Lower lobe of right lung (tissue), 2 donors: ENCODE data around the gene AIDA. TPM values are rescaled to one million over a fixed set of nuclear protein-coding genes. Genes with fewer than 3 reads are reported as not detected.
"Not testable (repeated sequence)": the region's sequence is repeated elsewhere in the genome, so short reads cannot be mapped to it uniquely, and the experiment has no call there.

Source experiments
- ATAC-seq, 2 donors: fragments of 200-7000 bp; cut with Tn5 transposase; one replicate each; pipeline ENCODE4 v1.9.1; 2020 to 2022; ENCODE audit warnings: mild to moderate bottlenecking in 2 of 2, moderate library complexity in 2 of 2
- DNase-seq: peaks from one replicate; pipeline ENCODE4 v3.0.0-alpha.2; 2020
- H3K27ac ChIP-seq: fragments of 200-600 bp; one replicate; pipeline ENCODE4 v1.8.0; 2022
- H3K27me3 ChIP-seq: fragments of 200-600 bp; one replicate; pipeline ENCODE4 v1.8.0; 2022; ENCODE audit warnings: low read depth
- H3K36me3 ChIP-seq: fragments of 200-600 bp; one replicate; pipeline ENCODE4 v1.8.0; 2022; ENCODE audit warnings: mild to moderate bottlenecking
- H3K4me1 ChIP-seq: fragments of 200-600 bp; one replicate; pipeline ENCODE4 v1.8.0; 2022
- H3K4me3 ChIP-seq: fragments of 200-600 bp; one replicate; pipeline ENCODE4 v1.8.0; 2022; ENCODE audit warnings: mild to moderate bottlenecking
- H3K9me3 ChIP-seq: fragments of 200-600 bp; one replicate; pipeline ENCODE4 v1.8.0; 2022
- intact Hi-C: fragments of 100-400 bp; cut with DNase I; formaldehyde crosslinking; loops from one replicate; pipeline ENCODE4 v1.11.0; 2022
- total RNA-seq: library from RNA; stranded (reverse); fragmentation: NEBNext Ultra II Directional; extraction: Animal tissue kit (Norgen Biotek cat#: 25700); gene quantifications from one replicate; pipeline ENCODE4 v1.2.1, GENCODE V29; 2021
- TF ChIP-seq, protein P1 (sequence below): fragments of 200-600 bp; IDR thresholded peaks from one replicate; pipeline ENCODE4 v1.8.0; 2022; ENCODE audit warnings: antibody characterized with exemption, mild to moderate bottlenecking
- donor health status: DM: no; HTN: yes; CAD: no; lungs with severe emphysema.

Gene AIDA
- total RNA-seq, 1 donor from 2014 or later, result 92.5 TPM

DNA sequence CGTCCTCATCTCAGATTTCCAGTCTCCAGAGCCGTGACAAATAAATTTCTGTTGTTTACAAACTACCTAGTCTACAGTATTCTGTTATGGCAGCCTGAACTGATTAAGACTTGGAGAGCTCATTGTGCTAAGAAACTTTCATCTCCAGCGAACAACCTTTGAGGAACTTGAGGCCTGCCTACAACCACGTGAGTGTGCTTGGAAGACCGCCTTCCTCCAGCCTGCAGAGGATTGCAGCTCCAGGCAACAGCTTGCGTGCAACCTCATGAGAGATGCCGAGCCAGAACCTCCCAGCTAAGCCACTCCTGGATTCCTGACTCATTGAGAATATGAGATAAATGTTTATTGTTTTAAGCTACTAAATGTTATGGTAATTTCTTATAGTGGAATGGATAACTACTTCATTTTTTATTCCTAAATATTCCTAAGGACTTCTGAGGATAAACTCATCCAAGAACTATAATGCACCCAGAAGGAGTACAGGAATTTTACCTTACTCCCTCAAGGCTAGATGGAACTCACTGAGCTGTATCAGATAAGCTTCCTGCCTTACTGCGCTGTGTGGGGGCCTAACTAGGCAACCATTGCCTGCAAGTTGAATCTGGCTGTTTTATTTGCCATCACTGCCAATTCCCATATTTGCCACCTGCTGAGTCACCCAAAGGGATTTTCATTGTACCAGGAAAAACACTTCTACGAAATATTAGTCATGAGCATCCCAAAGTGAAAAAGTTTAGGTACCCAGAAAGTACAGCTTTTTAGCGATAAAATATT lies 42.3 kb upstream of the AIDA start:
- H3K36me3 ChIP-seq, result no peaks in the 10 kb centered on the region
- intact Hi-C loops, result no loop called here
- ATAC-seq (peak; percentile 52 to 77), DNase-seq (peak; percentile 68)
- H3K27ac ChIP-seq, result no peak overlapping the region
- no peaks in the 10 kb centered on the region for H3K9me3 ChIP-seq
- no peaks in the 10 kb centered on the region for H3K4me1 ChIP-seq
- no peak overlapping the region for H3K4me3 ChIP-seq
- TF ChIP-seq, protein P1, sequence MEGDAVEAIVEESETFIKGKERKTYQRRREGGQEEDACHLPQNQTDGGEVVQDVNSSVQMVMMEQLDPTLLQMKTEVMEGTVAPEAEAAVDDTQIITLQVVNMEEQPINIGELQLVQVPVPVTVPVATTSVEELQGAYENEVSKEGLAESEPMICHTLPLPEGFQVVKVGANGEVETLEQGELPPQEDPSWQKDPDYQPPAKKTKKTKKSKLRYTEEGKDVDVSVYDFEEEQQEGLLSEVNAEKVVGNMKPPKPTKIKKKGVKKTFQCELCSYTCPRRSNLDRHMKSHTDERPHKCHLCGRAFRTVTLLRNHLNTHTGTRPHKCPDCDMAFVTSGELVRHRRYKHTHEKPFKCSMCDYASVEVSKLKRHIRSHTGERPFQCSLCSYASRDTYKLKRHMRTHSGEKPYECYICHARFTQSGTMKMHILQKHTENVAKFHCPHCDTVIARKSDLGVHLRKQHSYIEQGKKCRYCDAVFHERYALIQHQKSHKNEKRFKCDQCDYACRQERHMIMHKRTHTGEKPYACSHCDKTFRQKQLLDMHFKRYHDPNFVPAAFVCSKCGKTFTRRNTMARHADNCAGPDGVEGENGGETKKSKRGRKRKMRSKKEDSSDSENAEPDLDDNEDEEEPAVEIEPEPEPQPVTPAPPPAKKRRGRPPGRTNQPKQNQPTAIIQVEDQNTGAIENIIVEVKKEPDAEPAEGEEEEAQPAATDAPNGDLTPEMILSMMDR, result no peak
- no peaks in the 10 kb centered on the region for H3K27me3 ChIP-seq

DNA sequence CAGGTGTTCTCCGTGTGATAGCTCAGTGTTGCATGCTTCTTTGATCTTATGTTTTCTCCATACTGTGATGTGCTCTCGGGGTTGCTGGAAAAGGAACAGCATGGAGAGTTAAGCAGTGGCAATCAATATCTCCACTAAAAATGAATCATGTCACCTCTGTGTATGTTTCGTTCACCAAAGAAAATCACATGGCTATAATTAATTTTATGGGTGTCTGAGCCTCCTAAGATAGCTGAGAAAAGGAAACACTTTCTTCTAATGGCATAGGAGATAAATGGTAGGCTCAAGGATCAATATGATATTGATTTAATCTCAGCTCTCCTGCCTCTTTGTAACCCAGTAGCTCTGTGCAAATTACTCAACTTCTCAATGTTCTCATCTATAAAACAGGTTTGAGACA lies 39.0 kb upstream of the AIDA start:
- H3K27me3 ChIP-seq, result no peaks in the 10 kb centered on the region
- no peak overlapping the region for H3K27ac ChIP-seq
- H3K4me3 ChIP-seq, result no peak overlapping the region
- no peak for ATAC-seq
- intact Hi-C loops, result no loop called here
- H3K36me3 ChIP-seq, result no peaks in the 10 kb centered on the region
- H3K9me3 ChIP-seq, result no peaks in the 10 kb centered on the region
- TF ChIP-seq, protein P1, result no peak
- DNase-seq, result no peak
- H3K4me1 ChIP-seq, result no peaks in the 10 kb centered on the region

DNA sequence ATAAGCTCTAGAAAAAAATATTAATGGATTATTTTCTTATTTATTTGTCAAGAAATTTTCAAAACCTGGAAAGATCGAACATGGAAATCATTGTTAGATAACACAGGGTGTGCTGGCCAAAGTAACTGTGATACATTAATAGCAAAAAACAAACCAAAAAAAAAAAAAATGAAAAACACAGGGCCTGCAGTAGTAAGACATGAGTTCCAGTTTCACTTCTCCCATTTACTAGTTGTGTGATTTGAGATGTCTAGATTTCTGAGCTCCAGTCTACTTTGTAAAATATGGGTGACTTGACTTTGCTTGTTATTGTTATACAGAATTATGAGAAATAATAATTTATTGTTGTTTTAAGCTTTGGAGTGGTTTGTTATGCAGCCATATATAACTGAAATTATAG lies 38.4 kb upstream of the AIDA start:
- intact Hi-C loops, result no loop called here
- Histone ChIP-seq H3K27ac (no peak overlapping the region), H3K9me3 (no peaks in the 10 kb centered on the region), H3K36me3 (no peaks in the 10 kb centered on the region), H3K4me3 (no peak overlapping the region), H3K27me3 (no peaks in the 10 kb centered on the region), H3K4me1 (no peaks in the 10 kb centered on the region)
- TF ChIP-seq, protein P1, result no peak
- ATAC-seq (no peak), DNase-seq (no peak)

DNA sequence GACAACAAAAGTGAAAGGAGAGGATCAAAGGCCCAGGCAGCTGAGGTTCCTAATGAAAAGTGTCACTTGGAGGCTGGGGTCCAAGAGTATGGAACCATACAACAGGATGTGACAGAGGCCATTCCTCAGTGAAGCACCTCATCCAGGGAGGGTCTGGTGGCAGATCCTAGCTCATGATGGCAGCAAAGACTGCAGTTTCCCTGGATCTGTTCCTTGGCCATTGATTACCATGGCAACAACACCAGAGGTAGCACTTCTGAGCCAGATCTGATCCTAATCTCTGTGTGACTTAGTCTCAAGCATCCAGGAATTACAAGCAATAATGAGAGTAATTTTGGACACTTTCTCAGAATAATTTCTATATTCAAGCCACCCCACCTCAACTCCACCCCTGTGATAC lies 37.6 kb upstream of the AIDA start:
- Histone ChIP-seq H3K36me3 (no peaks in the 10 kb centered on the region), H3K4me3 (no peak overlapping the region), H3K4me1 (no peaks in the 10 kb centered on the region), H3K27me3 (no peaks in the 10 kb centered on the region), H3K27ac (no peak overlapping the region), H3K9me3 (no peaks in the 10 kb centered on the region)
- TF ChIP-seq, protein P1, result no peak
- DNase-seq (no peak), ATAC-seq (no peak)
- intact Hi-C loops, result no loop called here

DNA sequence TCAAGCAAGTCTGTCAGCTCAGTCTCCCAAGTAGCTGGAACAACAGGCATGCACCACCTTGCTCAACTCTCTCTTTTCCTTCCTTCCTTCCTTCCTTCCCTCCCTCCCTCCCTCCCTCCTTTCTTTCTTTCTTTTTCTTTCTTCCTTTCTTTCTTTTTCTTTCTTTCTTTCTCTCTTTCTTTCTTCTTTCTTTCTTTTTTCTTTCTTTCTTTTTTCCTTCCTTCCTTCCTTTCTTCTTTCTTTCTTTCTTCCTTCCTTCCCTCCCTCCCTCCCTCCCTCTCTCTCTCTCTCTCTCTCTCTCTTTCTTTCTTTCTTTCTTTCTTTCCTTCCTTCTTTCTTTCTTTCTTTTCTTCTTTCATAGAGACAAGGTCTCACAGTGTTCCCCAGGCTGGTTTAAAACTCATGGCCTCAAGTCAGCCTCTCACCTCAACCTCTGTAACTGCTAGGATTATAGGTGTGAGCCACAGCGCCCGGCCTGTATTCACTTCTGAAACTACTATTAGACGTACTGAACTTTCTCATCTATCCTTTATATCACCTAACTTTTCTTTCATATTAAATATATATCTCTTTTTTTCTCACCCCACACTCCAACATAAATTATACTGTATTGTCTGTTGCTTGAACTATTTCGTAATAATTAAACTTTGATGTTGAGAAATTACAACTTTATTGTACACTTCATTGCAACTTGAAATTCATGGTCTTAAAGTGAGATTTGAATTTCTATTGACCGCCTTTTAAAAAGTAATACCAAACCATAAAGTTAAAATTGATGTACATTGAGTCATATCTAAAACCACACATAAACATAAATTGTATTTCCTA lies 29.6 kb upstream of the AIDA start:
- H3K4me3 ChIP-seq, H3K9me3 ChIP-seq, DNase-seq, ATAC-seq, H3K27ac ChIP-seq, H3K36me3 ChIP-seq, H3K4me1 ChIP-seq, H3K27me3 ChIP-seq, intact Hi-C loops: not testable (repeated sequence)

DNA sequence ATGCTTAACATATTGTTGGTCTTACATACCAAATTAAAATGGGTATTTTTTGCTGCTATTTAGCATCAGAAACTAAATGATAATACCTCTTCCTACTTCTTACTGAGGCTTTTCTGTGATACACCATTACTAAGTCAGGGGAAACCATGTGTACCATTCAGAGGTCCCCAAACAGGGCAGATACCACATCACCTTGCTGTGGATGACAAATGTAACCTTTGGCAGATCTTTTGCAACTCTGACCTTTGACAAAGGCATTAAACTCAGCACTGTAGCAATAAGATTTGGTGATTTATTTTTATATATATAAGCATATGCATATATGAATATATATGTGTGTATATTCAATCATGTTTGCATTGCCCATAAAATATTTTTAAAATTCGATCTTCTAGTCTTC lies 27.6 kb upstream of the AIDA start:
- Histone ChIP-seq H3K27me3 (no peaks in the 10 kb centered on the region), H3K36me3 (peaks cover 17% of the 10 kb centered on the region), H3K27ac (no peak overlapping the region), H3K4me1 (no peaks in the 10 kb centered on the region), H3K4me3 (no peak overlapping the region), H3K9me3 (no peaks in the 10 kb centered on the region)
- DNase-seq (no peak), ATAC-seq (no peak)
- TF ChIP-seq, protein P1, result no peak
- intact Hi-C loops, result no loop called here
